RWPE2 (cell line): ENCODE measurements around the gene CRTC2.

Experiments
- ATAC-seq: fragments of 200-7000 bp; cut with Tn5 transposase; 3 replicates; pipeline ENCODE4 v1.9.1; 2021; ENCODE audit warnings: low read depth
- DNase-seq: peaks from one replicate; pipeline ENCODE4 v3.0.0-alpha.2; 2020; ENCODE audit warnings: low spot score
- H3K27ac ChIP-seq: fragments of 450-650 bp; 2 replicates; pipeline ENCODE4 v1.5.1; 2017; ENCODE audit warnings: mild to moderate bottlenecking; ENCODE audit not compliant: poor library complexity, severe bottlenecking
- H3K27me3 ChIP-seq: fragments of 250-450 bp; sonication (Bioruptor Pico); 2 replicates; pipeline ENCODE4 v1.5.1; 2021; ENCODE audit warnings: mild to moderate bottlenecking, moderate library complexity; ENCODE audit not compliant: insufficient read depth, poor library complexity, severe bottlenecking
- H3K36me3 ChIP-seq: fragments of 250-450 bp; sonication (Bioruptor Pico); 2 replicates; pipeline ENCODE4 v1.5.1; 2020; ENCODE audit warnings: low read depth, mild to moderate bottlenecking, moderate library complexity
- H3K4me1 ChIP-seq: fragments of 250-450 bp; sonication (Bioruptor Pico); 2 replicates; pipeline ENCODE4 v1.5.1; 2021; ENCODE audit warnings: mild to moderate bottlenecking, moderate library complexity; ENCODE audit not compliant: insufficient read depth, poor library complexity, severe bottlenecking
- H3K4me3 ChIP-seq: fragments of 250-450 bp; sonication (Bioruptor Pico); 2 replicates; pipeline ENCODE4 v1.5.1; 2021; ENCODE audit warnings: mild to moderate bottlenecking, moderate library complexity; ENCODE audit not compliant: severe bottlenecking
- H3K9me3 ChIP-seq: fragments of 250-450 bp; sonication (Bioruptor Pico); 2 replicates; pipeline ENCODE4 v1.5.1; 2021; ENCODE audit warnings: mild to moderate bottlenecking, moderate library complexity; ENCODE audit not compliant: severe bottlenecking
- TF ChIP-seq, protein P1 (sequence below): fragments of 450-650 bp; IDR thresholded peaks from one replicate; pipeline ENCODE4 v1.5.1; 2017; ENCODE audit warnings: mild to moderate bottlenecking, moderate library complexity; ENCODE audit not compliant: poor library complexity, severe bottlenecking

CRTC2 gene

DNA sequence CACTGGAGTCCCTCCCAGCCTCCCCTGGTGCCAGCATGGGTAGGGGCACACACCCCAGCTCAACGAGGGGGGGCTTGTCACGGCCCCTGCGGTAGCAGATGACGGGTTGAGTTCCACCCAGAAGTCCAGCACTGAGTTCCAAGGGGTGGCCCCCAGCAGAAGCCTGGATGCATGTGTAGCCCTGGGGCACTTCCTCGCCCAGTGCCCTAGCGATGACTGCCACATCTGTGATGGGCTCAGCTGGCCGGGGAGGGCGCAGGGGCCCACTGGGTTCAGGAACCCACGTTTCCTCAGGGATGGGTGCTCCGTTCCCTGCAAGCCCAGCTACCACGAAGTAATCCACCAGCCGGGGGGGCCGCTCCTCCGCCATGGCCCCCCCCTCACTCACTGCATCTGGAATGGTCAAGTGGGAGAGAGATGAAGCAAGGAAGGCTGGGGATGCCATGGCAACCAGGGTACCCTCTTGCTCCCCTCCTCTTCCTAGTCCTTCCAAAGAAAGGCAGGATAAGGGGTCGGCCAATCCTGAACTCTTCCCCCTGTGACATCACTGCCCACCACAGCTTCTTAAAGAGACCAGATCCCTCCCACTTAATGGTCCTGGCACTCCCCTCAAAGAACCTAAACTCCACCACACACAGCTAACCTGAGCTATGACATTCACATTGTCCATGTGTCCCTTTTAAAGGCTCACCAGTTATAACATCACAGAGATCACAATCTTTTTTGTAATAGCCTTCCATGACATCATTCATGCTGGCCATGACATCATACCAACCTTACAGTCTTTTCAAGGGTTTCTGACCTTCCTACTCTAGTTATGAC lies 14.2 kb downstream of the CRTC2 start:
- Histone ChIP-seq H3K4me3 (no peak overlapping the region), H3K27ac (no peak overlapping the region), H3K36me3 (peaks cover 48% of the 10 kb centered on the region), H3K9me3 (no peaks in the 10 kb centered on the region), H3K4me1 (no peaks in the 10 kb centered on the region), H3K27me3 (no peaks in the 10 kb centered on the region)
- TF ChIP-seq, protein P1, sequence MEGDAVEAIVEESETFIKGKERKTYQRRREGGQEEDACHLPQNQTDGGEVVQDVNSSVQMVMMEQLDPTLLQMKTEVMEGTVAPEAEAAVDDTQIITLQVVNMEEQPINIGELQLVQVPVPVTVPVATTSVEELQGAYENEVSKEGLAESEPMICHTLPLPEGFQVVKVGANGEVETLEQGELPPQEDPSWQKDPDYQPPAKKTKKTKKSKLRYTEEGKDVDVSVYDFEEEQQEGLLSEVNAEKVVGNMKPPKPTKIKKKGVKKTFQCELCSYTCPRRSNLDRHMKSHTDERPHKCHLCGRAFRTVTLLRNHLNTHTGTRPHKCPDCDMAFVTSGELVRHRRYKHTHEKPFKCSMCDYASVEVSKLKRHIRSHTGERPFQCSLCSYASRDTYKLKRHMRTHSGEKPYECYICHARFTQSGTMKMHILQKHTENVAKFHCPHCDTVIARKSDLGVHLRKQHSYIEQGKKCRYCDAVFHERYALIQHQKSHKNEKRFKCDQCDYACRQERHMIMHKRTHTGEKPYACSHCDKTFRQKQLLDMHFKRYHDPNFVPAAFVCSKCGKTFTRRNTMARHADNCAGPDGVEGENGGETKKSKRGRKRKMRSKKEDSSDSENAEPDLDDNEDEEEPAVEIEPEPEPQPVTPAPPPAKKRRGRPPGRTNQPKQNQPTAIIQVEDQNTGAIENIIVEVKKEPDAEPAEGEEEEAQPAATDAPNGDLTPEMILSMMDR = no peak
- ATAC-seq = no peak
- no peak for DNase-seq

- ATAC-seq (no peak), DNase-seq (no peak)
- H3K27me3 ChIP-seq = no peaks in the 10 kb centered on the region
- H3K27ac ChIP-seq = no peak overlapping the region
- TF ChIP-seq, protein P1 = no peak
- no peak overlapping the region for H3K4me3 ChIP-seq
- no peaks in the 10 kb centered on the region for H3K4me1 ChIP-seq
- H3K9me3 ChIP-seq = no peaks in the 10 kb centered on the region
- H3K36me3 ChIP-seq = peaks cover 51% of the 10 kb centered on the region
These were observed 15.5 kb downstream of the CRTC2 start for GRCh38 chr1:153942766-153943549.

GRCh38 chr1:153941826-153942725 lies 16.3 kb downstream of the CRTC2 start:
- peaks cover 59% of the 10 kb centered on the region for H3K36me3 ChIP-seq

GRCh38 chr1:153940756-153941155 lies 17.7 kb downstream of the CRTC2 start:
- no peak overlapping the region for H3K4me3 ChIP-seq
- ATAC-seq = no peak
- H3K27ac ChIP-seq = no peak overlapping the region
- TF ChIP-seq, protein P1 = no peak
- H3K4me1 ChIP-seq = no peaks in the 10 kb centered on the region
- no peaks in the 10 kb centered on the region for H3K27me3 ChIP-seq
- no peaks in the 10 kb centered on the region for H3K9me3 ChIP-seq
- H3K36me3 ChIP-seq = peaks cover 73% of the 10 kb centered on the region
- DNase-seq = no peak

More at GRCh38 chr1:153941826-153942725, 16.3 kb downstream of the CRTC2 start:
- Histone ChIP-seq H3K4me3 (no peak overlapping the region), H3K4me1 (no peaks in the 10 kb centered on the region), H3K27me3 (no peaks in the 10 kb centered on the region), H3K9me3 (no peaks in the 10 kb centered on the region), H3K27ac (no peak overlapping the region)
- DNase-seq = no peak
- TF ChIP-seq, protein P1 = no peak
- ATAC-seq = no peak
